NCI-H2171 (cell line): ENCODE results near the gene FRK.
"Not testable (repeated sequence)": the region's sequence is repeated elsewhere in the genome, so short reads cannot be mapped to it uniquely, and the experiment has no call there.

Experiments
- DNase-seq: peaks from one replicate; lab custom pipeline; 2025; lab: John Stamatoyannopoulos, UW

The FRK gene

DNA sequence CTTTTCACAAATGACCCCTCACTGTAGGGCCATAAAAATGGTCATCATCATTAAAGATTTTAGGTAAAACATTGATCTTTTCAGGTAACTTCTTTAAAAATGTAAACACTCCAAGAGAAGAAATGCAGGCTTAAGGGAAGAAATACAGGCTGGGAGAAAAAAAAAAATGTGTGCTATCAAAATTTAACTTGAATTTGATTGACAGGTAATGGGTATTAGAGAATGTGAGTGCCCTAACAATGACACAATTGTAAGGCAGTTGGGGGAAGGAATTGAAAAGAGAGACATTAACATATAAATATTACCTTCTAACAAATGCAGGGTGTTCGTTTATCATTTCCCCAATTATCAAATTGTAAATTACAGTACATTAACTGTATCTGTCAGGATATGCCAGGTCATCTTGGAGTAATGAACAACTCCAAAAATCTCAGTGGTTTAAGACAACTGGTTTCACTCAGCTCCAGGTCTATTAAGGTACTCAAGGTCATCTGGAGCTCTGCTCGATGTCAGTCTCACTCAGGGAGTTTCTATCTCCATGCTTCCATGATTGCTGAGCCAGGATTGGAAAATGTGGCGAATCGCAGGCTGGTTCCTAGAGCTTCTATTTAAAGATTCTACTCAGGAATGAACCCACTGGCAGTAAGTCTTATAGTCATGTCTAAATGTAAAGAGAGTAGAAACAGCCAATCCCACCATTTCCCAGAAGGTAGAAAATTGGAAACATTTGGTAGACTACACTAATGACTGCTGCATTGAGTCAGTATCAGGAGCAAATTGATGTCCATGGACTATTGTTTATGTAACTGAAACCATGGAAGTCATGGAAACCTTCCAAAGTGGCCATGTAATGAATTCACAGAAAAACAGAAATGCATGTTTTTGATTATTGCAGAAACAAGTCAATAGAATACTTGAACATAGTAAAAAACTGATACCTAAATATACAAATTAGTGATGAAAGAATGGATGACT is 55.6 kb downstream of the FRK start:
- no peak for DNase-seq

- no peak for DNase-seq
Observed at GRCh38 chr6:116003668-116004067, 57.0 kb downstream of the FRK start.

- no peak for DNase-seq
Observed at GRCh38 chr6:116002756-116003155, 57.9 kb downstream of the FRK start.

GRCh38 chr6:115999235-115999634 is 61.5 kb downstream of the FRK start:
- no peak for DNase-seq

GRCh38 chr6:115997990-115998585 is 62.6 kb downstream of the FRK start:
- DNase-seq = no peak

- no peak for DNase-seq
Observed at GRCh38 chr6:115986026-115986425, 74.7 kb downstream of the FRK start.

DNA sequence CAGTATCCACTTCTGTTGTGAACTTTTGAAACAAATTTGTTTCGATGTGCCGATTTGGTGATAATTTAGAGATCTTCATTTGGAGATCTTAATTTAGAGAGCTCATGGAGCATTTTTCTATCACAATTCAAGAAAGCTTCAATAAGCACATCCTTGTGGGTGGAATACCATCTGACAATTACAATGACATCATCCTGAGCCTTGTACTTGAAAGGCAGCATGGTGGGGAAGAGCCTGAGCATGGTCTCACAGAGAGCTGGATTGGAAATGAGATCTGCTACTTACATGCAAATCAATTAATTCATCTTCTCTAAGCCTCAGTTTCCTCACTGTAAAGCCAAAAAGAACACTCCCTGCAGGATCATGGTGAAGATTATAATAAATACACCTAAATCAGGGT is 75.9 kb downstream of the FRK start:
- DNase-seq = no peak

- DNase-seq = no peak
Observed at GRCh38 chr6:115983998-115984397, 76.7 kb downstream of the FRK start.

- no peak for DNase-seq
Observed at GRCh38 chr6:115982453-115982852, 78.2 kb downstream of the FRK start.

- no peak for DNase-seq
Observed at GRCh38 chr6:115977220-115977619, 83.5 kb downstream of the FRK start.

- DNase-seq = no peak
Observed at GRCh38 chr6:115976321-115976870, 84.3 kb downstream of the FRK start.

- DNase-seq = no peak
Observed at GRCh38 chr6:115972679-115973078, 88.0 kb downstream of the FRK start.

DNA sequence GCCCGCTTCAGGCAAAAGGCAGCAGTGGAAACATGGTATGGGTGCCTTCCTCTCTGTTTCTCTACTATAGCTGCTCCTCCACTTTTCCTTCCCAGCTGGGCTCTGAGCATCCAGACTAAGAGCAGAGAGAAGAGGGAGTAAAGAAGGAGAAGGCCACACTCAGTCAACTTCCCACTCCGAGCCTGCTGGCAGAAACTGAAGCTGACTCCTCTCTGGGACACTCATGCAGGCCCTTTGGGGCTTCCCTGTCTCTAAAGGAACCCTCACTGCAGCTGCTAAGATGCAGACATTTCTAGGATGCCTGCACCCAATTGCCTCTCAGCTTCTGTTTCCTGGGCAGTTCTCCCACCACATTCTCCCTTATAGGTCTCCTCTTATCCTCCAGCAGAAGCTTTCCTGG is 88.9 kb downstream of the FRK start:
- no peak for DNase-seq

DNA sequence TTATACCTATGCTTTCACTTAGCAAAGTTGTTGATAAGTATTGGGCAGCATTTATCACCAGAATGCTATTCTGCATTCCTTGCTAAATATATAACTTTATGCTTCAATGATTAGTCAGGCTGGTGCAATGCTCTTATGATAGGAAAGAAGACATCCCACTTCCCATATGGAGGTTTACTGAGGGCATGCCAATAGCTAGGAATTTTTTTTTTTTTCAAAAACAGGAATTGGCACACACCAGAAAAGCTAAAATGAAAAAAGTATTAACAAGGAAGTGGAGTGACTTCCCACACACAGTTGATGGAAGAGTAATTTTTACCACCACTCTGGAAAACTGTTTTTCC is 90.8 kb downstream of the FRK start:
- DNase-seq = no peak

GRCh38 chr6:115969207-115969929 is 91.3 kb downstream of the FRK start:
- DNase-seq = no peak

DNA sequence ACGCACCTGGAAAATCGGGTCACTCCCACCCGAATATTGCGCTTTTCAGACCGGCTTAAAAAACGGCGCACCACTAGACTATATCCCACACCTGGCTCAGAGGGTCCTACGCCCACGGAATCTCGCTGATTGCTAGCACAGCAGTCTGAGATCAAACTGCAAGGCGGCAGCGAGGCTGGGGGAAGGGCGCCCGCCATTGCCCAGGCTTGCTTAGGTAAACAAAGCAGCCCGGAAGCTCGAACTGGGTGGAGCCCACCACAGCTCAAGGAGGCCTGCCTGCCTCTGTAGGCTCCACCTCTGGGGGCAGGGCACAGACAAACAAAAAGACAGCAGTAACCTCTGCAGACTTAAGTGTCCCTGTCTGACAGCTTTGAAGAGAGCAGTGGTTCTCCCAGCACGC is 100.4 kb downstream of the FRK start:
- DNase-seq = not testable (repeated sequence)

DNA sequence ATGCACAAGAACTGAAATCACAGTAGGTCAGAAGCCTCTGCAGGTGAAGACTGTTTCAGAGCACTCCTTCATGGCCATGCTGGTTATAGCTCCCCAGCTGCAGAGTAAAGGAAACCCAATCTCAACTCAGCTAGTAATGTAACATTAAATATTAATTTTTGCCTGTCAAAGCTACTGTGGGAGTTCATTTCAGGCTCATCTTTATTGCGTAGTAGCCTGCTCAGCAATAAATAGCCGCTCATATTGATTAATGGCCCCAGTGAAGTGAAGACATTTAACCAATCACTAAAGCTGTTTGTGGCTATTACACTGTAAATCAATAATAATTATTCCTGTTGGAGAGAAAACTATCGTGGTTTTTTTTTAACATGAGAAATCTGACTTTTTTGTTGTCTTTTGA is 101.7 kb downstream of the FRK start:
- no peak for DNase-seq

GRCh38 chr6:115954740-115955139 is 106.0 kb downstream of the FRK start:
- DNase-seq = no peak

GRCh38 chr6:115948751-115949150 is 111.9 kb downstream of the FRK start:
- DNase-seq = no peak

GRCh38 chr6:115947966-115948541 is 112.6 kb downstream of the FRK start:
- DNase-seq = no peak

- no peak for DNase-seq
Observed at GRCh38 chr6:115945812-115946211, 114.9 kb downstream of the FRK start.

DNA sequence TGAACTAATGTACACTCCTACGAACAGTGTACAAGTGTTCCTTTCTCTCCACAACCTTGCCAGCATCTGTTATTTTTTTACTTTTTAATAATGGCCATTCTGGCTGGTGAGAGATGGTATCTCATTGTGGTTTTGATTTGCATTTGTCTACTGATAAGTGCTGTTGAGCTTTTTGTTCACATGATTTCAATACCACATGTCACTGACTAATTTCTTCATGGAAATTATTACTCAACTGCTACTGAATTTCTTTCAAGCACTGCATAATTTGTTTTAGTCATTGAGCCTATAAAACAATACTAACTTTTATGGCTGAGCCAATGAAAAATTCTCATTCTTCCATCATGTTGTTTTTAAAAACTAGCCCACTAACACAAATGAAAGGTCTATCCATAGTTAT is 115.4 kb downstream of the FRK start:
- no peak for DNase-seq
